Kidney (tissue), 14 donors: ENCODE data around the gene SKI. TPM values are rescaled to one million over a fixed set of nuclear protein-coding genes. Genes with fewer than 3 reads are reported as not detected.

Experiments used
- DNase-seq, 5 donors: peaks; one replicate each; pipeline ENCODE4 v3.0.0-alpha.2; 2013 to 2020
- FAIRE-seq: peaks from 2 replicates; lab custom pipeline; 2012; peaks lifted over from hg19 to GRCh38; lab: Jason Lieb, UNC
- H3K27ac ChIP-seq, 2 donors: one replicate each; pipeline ENCODE4 v1.7.0; 2013; ENCODE audit warnings: low read depth in 2 of 2, low read length in 2 of 2, inconsistent platforms in 1 of 2
- H3K27me3 ChIP-seq: one replicate; pipeline ENCODE4 v1.7.1; 2013; ENCODE audit warnings: low read length, inconsistent platforms; ENCODE audit not compliant: control insufficient read depth, insufficient read depth
- H3K36me3 ChIP-seq, 3 donors: one replicate each; pipeline versions ENCODE4 v1.7.0 to v1.7.1; 2013; ENCODE audit warnings: low read length in 3 of 3, control low read depth in 1 of 3, inconsistent platforms in 1 of 3; ENCODE audit not compliant: insufficient read depth in 3 of 3, control insufficient read depth in 2 of 3
- H3K4me1 ChIP-seq, 3 donors: one replicate each; pipeline versions ENCODE4 v1.7.0 to v1.7.1; 2013; ENCODE audit warnings: low read length in 3 of 3, inconsistent platforms in 1 of 3, low read depth in 1 of 3; ENCODE audit not compliant: control insufficient read depth in 2 of 3, insufficient read depth in 2 of 3
- H3K4me3 ChIP-seq, 3 donors: one replicate each; pipeline versions ENCODE4 v1.7.0 to v1.8.1; 2013; ENCODE audit warnings: low read length in 3 of 3, control low read depth in 1 of 3, inconsistent platforms in 1 of 3
- H3K9ac ChIP-seq, 3 donors: one replicate each; pipeline versions ENCODE4 v1.7.0 to v1.7.1; 2013; ENCODE audit warnings: low read length in 3 of 3, control low read depth in 1 of 3, inconsistent platforms in 1 of 3
- H3K9me3 ChIP-seq, 3 donors: one replicate each; pipeline versions ENCODE4 v1.7.0 to v1.7.1; 2013; ENCODE audit warnings: low read length in 3 of 3, control low read depth in 1 of 3, inconsistent platforms in 1 of 3; ENCODE audit not compliant: control insufficient read depth in 2 of 3, insufficient read depth in 1 of 3
- intact Hi-C: fragments of 100-400 bp; cut with DNase I; formaldehyde crosslinking; loops from one replicate; pipeline ENCODE4 v1.11.1; 2022
- polyA plus RNA-seq: library from polyadenylated mRNA; stranded (reverse); fragments of 350-450 nt; fragmentation: Illumina TruSeq; extraction: RNeasy Lipid Tissue Mini Kit (QIAGEN cat#74804); gene quantifications from one replicate; pipeline ENCODE4 v1.2.3, GENCODE V29; 2014; ENCODE audit warnings: low read depth, low replicate concordance; ENCODE audit not compliant: insufficient read depth
- total RNA-seq: library from RNA; stranded (reverse); fragmentation: NEBNext Ultra II Directional; extraction: Animal tissue kit (Norgen Biotek cat#: 25700); gene quantifications from one replicate; pipeline ENCODE4 v1.2.1, GENCODE V29; 2021
- TF ChIP-seq, protein P1 (sequence below): IDR thresholded peaks from 3 replicates; pipeline ENCODE4 v1.5.1; 2012; ENCODE audit warnings: mild to moderate bottlenecking, moderate library complexity, borderline replicate concordance; ENCODE audit not compliant: insufficient read depth; ENCODE audit errors: extremely low read depth
- donor health status: control.
- donor health status: control.
- donor health status: control.
- donor health status: control.
- donor health status: control.
- donor health status: DM: yes; HTN: yes; CAD: no.
- donor health status: Normal renal cell carcinoma (clear cell type).

SKI gene
- total and polyA plus RNA-seq, 2 donors from 2014 or later = 9.2 to 78.6 TPM

DNA sequence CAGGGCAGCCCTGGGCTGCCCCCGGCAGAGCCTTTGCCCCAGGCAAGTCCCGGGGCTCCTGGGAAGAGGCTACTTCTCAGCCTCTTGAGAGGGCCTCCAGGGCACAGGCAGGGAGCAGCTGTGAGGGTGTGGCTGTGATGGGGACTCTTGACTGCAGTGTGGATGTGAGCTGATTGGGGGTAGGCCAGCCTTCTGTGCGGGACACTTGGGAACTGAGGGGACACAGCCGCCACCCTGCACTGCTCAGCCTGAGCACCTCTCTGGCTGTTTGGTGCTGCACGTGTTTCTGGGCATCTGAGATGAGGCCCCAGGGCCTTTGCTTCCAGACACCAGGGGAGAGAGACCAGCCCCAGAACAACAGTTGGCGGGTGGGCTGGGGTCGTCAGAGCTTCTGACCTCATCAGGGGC, 62.1 kb downstream of the SKI start:
- H3K9me3 ChIP-seq = no peaks in the 10 kb centered on the region
- DNase-seq (no peak), FAIRE-seq (no peak)
- intact Hi-C loops = no loop called here
- H3K9ac ChIP-seq = no peak overlapping the region
- no peaks in the 10 kb centered on the region for H3K36me3 ChIP-seq
- no peak overlapping the region for H3K4me3 ChIP-seq
- H3K4me1 ChIP-seq = peaks cover 0 to 27% (median 13%) of the 10 kb centered on the region in 3 donors
- TF ChIP-seq, protein P1, sequence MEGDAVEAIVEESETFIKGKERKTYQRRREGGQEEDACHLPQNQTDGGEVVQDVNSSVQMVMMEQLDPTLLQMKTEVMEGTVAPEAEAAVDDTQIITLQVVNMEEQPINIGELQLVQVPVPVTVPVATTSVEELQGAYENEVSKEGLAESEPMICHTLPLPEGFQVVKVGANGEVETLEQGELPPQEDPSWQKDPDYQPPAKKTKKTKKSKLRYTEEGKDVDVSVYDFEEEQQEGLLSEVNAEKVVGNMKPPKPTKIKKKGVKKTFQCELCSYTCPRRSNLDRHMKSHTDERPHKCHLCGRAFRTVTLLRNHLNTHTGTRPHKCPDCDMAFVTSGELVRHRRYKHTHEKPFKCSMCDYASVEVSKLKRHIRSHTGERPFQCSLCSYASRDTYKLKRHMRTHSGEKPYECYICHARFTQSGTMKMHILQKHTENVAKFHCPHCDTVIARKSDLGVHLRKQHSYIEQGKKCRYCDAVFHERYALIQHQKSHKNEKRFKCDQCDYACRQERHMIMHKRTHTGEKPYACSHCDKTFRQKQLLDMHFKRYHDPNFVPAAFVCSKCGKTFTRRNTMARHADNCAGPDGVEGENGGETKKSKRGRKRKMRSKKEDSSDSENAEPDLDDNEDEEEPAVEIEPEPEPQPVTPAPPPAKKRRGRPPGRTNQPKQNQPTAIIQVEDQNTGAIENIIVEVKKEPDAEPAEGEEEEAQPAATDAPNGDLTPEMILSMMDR = no peak
- peak overlapping the region; percentile 71 to 72 for H3K27ac ChIP-seq
- H3K27me3 ChIP-seq = no peaks in the 10 kb centered on the region

DNA sequence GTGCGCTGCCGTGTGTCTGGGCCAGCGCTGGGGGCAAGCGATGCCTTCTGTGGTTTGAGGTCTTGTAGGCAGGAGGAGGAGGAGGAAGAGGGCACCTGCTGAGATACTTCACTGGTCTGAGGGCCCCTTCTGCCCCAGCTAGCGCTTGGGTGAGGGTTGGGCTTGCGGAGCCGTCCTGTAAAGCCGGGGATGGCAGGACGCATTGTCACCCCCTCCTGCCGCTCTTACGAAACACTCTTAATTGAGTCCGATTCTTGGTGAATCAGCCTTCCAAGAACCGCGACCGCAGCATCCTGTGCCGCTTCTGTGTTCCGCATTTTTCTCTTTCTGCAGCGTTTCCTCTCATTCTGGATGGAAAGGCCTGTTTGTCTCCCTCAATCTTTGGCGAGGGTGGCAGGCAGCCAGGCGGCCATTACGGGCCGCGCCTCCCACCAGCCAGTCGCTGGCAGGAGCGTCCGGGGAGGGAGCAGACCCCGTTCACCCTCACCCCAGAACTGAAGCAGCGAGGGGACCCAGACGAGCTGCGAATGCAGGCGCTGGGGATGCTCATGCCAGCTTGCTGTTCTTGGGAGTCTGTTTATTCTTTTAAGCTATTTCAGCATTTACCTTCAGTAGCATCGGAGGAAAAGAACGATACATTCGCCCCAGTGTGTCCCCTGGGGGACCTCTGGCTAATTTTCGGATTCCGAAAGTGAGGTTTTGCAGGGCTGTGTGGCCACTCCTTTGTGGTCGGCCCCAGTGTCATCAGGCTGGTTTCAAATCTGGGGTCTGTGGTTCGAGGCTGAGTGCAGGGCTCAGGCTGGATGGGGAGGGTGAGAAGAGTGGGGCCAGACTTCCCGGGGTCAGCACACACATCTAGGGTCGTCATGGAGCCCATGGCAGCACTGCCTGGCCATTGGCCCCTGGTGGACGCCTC, 62.7 kb downstream of the SKI start:
- no peak overlapping the region for H3K9ac ChIP-seq
- no peak overlapping the region for H3K4me3 ChIP-seq
- H3K4me1 ChIP-seq = peaks cover 0 to 27% (median 13%) of the 10 kb centered on the region in 3 donors
- H3K27ac ChIP-seq = peak overlapping the region; percentile 71 to 72
- no peaks in the 10 kb centered on the region for H3K27me3 ChIP-seq
- H3K9me3 ChIP-seq = no peaks in the 10 kb centered on the region
- H3K36me3 ChIP-seq = no peaks in the 10 kb centered on the region
- FAIRE-seq (no peak), DNase-seq (peak in 2 of 5 donors; percentile 52 to 93)
- intact Hi-C loops = no loop called here
- TF ChIP-seq, protein P1 = no peak

DNA sequence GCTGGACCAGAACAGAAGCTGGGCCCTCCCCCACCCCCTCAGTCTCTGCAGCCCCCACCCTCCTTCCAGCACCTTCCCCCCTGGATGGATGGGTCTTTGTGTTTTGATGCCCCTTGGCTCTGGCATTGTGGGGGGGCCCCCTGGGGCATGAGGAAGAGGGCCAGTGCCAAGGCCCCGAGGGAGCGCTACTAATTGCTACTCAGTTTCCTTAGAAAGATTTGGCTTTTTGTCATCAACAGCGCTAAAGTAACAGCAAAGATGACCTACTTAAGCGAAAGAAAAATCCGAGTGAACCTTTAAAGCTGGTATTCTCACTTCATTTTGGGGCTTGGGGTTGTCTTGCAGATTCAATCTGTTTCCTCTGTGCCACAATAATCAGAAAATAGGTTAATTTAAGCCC, 63.5 kb downstream of the SKI start:
- no peaks in the 10 kb centered on the region for H3K9me3 ChIP-seq
- peaks cover 0 to 29% (median 13%) of the 10 kb centered on the region in 3 donors for H3K4me1 ChIP-seq
- no peak for FAIRE-seq
- H3K27ac ChIP-seq = no peak overlapping the region
- intact Hi-C loops = no loop called here
- no peaks in the 10 kb centered on the region for H3K36me3 ChIP-seq
- H3K4me3 ChIP-seq = no peak overlapping the region
- no peak overlapping the region for H3K9ac ChIP-seq
- TF ChIP-seq, protein P1 = no peak
- no peaks in the 10 kb centered on the region for H3K27me3 ChIP-seq
- no peak for DNase-seq
